CD4-positive, alpha-beta T cell (primary cell): ENCODE data around the gene CCSER2. TPM values are rescaled to one million over a fixed set of nuclear protein-coding genes. Genes with fewer than 3 reads are reported as not detected.

ENCODE experiments used
- ATAC-seq: fragments of 200-7000 bp; cut with Tn5 transposase; one replicate; pipeline ENCODE4 v1.10.0; 2022; ENCODE audit warnings: mild to moderate bottlenecking; ENCODE audit not compliant: poor library complexity
- CTCF ChIA-PET: fragments of 350-600 bp; sonication (Branson Sonifier 250); formaldehyde crosslinking; loops from one replicate; lab custom pipeline; 2021; ENCODE audit warnings: antibody characterized with exemption, inconsistent platforms; lab: Charles Lee
- POLR2A ChIA-PET: fragments of 350-600 bp; sonication (Branson Sonifier 250); formaldehyde crosslinking; loops from one replicate; lab custom pipeline; 2021; ENCODE audit warnings: antibody characterized with exemption, inconsistent platforms; lab: Charles Lee
- DNase-seq, 14 experiments: peaks; one replicate each; pipeline ENCODE4 v3.0.0-alpha.2; 2013 to 2020; ENCODE audit warnings: mixed read lengths in 2 of 14
- H3K27ac ChIP-seq, 2 donors: one replicate each; pipeline versions ENCODE4 v1.5.1 to v1.7.0; 2013; ENCODE audit warnings: low read length in 2 of 2, low read depth in 1 of 2, mild to moderate bottlenecking in 1 of 2
- H3K27me3 ChIP-seq, 2 experiments: 1 replicate in 1 of 2; 2 replicates in 1 of 2; pipeline versions ENCODE4 v1.6.1 to v1.7.0; 2013; ENCODE audit warnings: low read length in 2 of 2, control low read depth in 1 of 2, mild to moderate bottlenecking in 1 of 2, moderate library complexity in 1 of 2; ENCODE audit not compliant: insufficient read depth in 2 of 2, control insufficient read depth in 1 of 2
- H3K36me3 ChIP-seq: one replicate; pipeline ENCODE4 v1.6.1; 2013; ENCODE audit warnings: low read length, control low read depth; ENCODE audit not compliant: insufficient read depth
- H3K4me1 ChIP-seq: one replicate; pipeline ENCODE4 v1.6.1; 2013; ENCODE audit warnings: low read length, control low read depth; ENCODE audit not compliant: insufficient read depth
- H3K4me3 ChIP-seq: one replicate; pipeline ENCODE4 v1.5.1; 2013; ENCODE audit warnings: mild to moderate bottlenecking, low read length, moderate library complexity
- H3K9me3 ChIP-seq, 2 experiments: 1 replicate in 1 of 2; 2 replicates in 1 of 2; pipeline versions ENCODE4 v1.6.1 to v1.7.0; 2013; ENCODE audit warnings: low read length in 2 of 2, mild to moderate bottlenecking in 2 of 2, control low read depth in 1 of 2, moderate library complexity in 1 of 2; ENCODE audit not compliant: control insufficient read depth in 1 of 2, insufficient read depth in 1 of 2
- H3K27ac Mint-ChIP-seq: one replicate; pipeline ENCODE4 v1.8.0; 2020; ENCODE audit warnings: mixed read lengths
- H3K27me3 Mint-ChIP-seq: one replicate; pipeline ENCODE4 v1.8.0; 2021; ENCODE audit warnings: mixed read lengths
- H3K36me3 Mint-ChIP-seq: one replicate; pipeline ENCODE4 v1.8.0; 2021; ENCODE audit warnings: low read depth, mixed read lengths
- H3K4me1 Mint-ChIP-seq: one replicate; pipeline ENCODE4 v1.8.0; 2021; ENCODE audit warnings: low read depth, mixed read lengths
- H3K4me3 Mint-ChIP-seq: one replicate; pipeline ENCODE4 v1.8.0; 2020; ENCODE audit warnings: mild to moderate bottlenecking, mixed read lengths
- H3K9me3 Mint-ChIP-seq: one replicate; pipeline ENCODE4 v1.8.0; 2020; ENCODE audit warnings: mixed read lengths
- intact Hi-C, 2 experiments: fragments of 100-400 bp; cut with DNase I in 1 of 2; cut with micrococcal nuclease in 1 of 2; formaldehyde crosslinking; loops; one replicate each; pipeline versions ENCODE4 v1.15.1 to v1.9.0; 2023 to 2025; cut with DNase I, micrococcal nuclease
- total RNA-seq, 174 experiments: library from RNA in 2 of 174; stranded (reverse) in 2 of 174; gene quantifications; one replicate each; pipeline ENCODE4 v1.2.3 and lab custom pipeline; 2021 to 2026
- TF ChIP-seq, protein P1 (sequence below): fragments of 200-600 bp; IDR thresholded peaks from one replicate; pipeline ENCODE4 v1.8.0; 2022; ENCODE audit warnings: antibody characterized with exemption, mild to moderate bottlenecking

Gene CCSER2
- total RNA-seq, 2 experiments from 2014 or later, result 134 to 148 TPM

DNA sequence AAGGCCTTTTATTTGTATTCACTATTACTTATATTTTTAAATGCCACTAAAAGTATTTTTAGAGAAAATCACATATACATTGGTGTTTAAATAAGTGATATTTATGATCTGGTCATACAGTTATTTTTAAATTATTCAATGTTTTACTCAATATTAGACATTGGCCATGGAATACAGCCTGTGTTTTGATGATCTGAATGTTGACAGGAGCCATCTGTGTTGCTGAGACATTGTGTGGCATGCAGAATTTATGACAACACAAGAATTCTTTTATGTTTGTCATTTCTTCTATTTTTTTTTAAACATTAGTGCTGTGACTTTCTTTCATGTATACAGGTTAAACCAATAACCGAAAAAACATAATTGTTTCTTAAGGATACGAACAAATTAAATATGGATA is 156.2 kb downstream of the CCSER2 start:
- intact Hi-C loops, result no loop called here
- no peaks in the 10 kb centered on the region for H3K27me3 ChIP-seq
- H3K36me3 Mint-ChIP-seq, result peaks cover 90% of the 10 kb centered on the region
- ChIA-PET POLR2A (no interaction called here), CTCF (no interaction called here)
- H3K4me3 Mint-ChIP-seq, result no peak overlapping the region
- no peak overlapping the region for H3K4me3 ChIP-seq
- ATAC-seq (no peak), DNase-seq (no peak)
- TF ChIP-seq, protein P1, sequence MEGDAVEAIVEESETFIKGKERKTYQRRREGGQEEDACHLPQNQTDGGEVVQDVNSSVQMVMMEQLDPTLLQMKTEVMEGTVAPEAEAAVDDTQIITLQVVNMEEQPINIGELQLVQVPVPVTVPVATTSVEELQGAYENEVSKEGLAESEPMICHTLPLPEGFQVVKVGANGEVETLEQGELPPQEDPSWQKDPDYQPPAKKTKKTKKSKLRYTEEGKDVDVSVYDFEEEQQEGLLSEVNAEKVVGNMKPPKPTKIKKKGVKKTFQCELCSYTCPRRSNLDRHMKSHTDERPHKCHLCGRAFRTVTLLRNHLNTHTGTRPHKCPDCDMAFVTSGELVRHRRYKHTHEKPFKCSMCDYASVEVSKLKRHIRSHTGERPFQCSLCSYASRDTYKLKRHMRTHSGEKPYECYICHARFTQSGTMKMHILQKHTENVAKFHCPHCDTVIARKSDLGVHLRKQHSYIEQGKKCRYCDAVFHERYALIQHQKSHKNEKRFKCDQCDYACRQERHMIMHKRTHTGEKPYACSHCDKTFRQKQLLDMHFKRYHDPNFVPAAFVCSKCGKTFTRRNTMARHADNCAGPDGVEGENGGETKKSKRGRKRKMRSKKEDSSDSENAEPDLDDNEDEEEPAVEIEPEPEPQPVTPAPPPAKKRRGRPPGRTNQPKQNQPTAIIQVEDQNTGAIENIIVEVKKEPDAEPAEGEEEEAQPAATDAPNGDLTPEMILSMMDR, result no peak
- H3K27ac Mint-ChIP-seq, result no peak overlapping the region
- no peaks in the 10 kb centered on the region for H3K9me3 ChIP-seq
- H3K36me3 ChIP-seq, result peaks cover 16% of the 10 kb centered on the region
- H3K27ac ChIP-seq, result no peak overlapping the region
- H3K27me3 Mint-ChIP-seq, result no peaks in the 10 kb centered on the region
- H3K4me1 Mint-ChIP-seq, result peaks cover 20% of the 10 kb centered on the region
- no peaks in the 10 kb centered on the region for H3K9me3 Mint-ChIP-seq
- H3K4me1 ChIP-seq, result no peaks in the 10 kb centered on the region

DNA sequence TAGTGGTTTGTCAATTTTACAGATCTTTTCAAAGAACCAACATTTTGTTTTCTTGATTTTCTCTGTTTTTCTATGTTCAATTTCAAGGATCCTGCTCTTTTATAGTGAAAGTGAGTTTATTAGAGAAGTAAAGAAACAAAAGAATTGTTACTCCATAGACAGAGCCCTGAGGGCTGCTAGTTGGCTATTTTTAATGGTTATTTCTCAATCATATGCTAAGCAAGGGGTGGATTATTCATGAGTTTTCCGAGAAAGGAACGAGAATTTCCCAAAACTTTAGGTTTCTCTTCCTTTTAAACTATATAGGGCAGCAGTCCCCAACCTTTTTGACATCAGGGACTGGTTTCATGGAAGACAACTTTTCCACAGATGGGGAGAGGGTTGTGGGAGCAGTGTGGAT is 165.0 kb downstream of the CCSER2 start:
- no peak overlapping the region for H3K27ac ChIP-seq
- DNase-seq (no peak), ATAC-seq (no peak)
- ChIA-PET CTCF (no interaction called here), POLR2A (no interaction called here)
- no peak overlapping the region for H3K27ac Mint-ChIP-seq
- TF ChIP-seq, protein P1, result no peak
- no peaks in the 10 kb centered on the region for H3K4me1 ChIP-seq
- peaks cover 2% of the 10 kb centered on the region for H3K36me3 ChIP-seq
- no peak overlapping the region for H3K4me3 Mint-ChIP-seq
- no peaks in the 10 kb centered on the region for H3K27me3 ChIP-seq
- H3K27me3 Mint-ChIP-seq, result no peaks in the 10 kb centered on the region
- no peaks in the 10 kb centered on the region for H3K9me3 ChIP-seq
- no peak overlapping the region for H3K4me3 ChIP-seq
- intact Hi-C loops, result no loop called here
- peaks cover 63% of the 10 kb centered on the region for H3K4me1 Mint-ChIP-seq
- peaks cover 69% of the 10 kb centered on the region for H3K36me3 Mint-ChIP-seq
- no peaks in the 10 kb centered on the region for H3K9me3 Mint-ChIP-seq

GRCh38 chr10:84493951-84494848 is 165.8 kb downstream of the CCSER2 start:
- Histone ChIP-seq H3K27ac (no peak overlapping the region), H3K4me3 (no peak overlapping the region), H3K36me3 (peaks cover 2% of the 10 kb centered on the region), H3K27me3 (no peaks in the 10 kb centered on the region), H3K9me3 (no peaks in the 10 kb centered on the region), H3K4me1 (no peaks in the 10 kb centered on the region)
- no peaks in the 10 kb centered on the region for H3K9me3 Mint-ChIP-seq
- ChIA-PET POLR2A (no interaction called here), CTCF (interaction anchor here (0.8 kb wide), 1 partner anchor 15 kb away, joined by 3 read pairs; no protein-coding TSS in a partner anchor)
- H3K4me3 Mint-ChIP-seq, result no peak overlapping the region
- TF ChIP-seq, protein P1, result no peak
- H3K27ac Mint-ChIP-seq, result no peak overlapping the region
- H3K27me3 Mint-ChIP-seq, result no peaks in the 10 kb centered on the region
- peaks cover 60% of the 10 kb centered on the region for H3K36me3 Mint-ChIP-seq
- ATAC-seq (no peak), DNase-seq (no peak)
- peaks cover 55% of the 10 kb centered on the region for H3K4me1 Mint-ChIP-seq
- intact Hi-C loops, result no loop called here
